GM18520 (cell line): ENCODE results near the gene BCR.
A peak's percentile ranks its signal among the peaks of the same experiment; 100 is the strongest.
"Not testable (repeated sequence)": the region's sequence is repeated elsewhere in the genome, so short reads cannot be mapped to it uniquely, and the experiment has no call there.

Source experiments
- ATAC-seq: cut with Tn5 transposase; IDR thresholded peaks from one replicate; pipeline ENCODE4 v1.9.1; 2021; ENCODE audit not compliant: unreplicated experiment

The BCR gene

GRCh38 chr22:23180301-23180892, at the start of gene BCR:
Gene BCR (plus strand): TSS chr22:23180509. CDS start chr22:23180961, 452 bp downstream.
- no peak for ATAC-seq

- ATAC-seq: no peak
Observed at GRCh38 chr22:23130697-23131096, 49.6 kb upstream of the BCR start.

GRCh38 chr22:23131931-23132330, 48.4 kb upstream of the BCR start:
- no peak for ATAC-seq

- ATAC-seq: no peak
Observed at GRCh38 chr22:23132376-23133091, 47.8 kb upstream of the BCR start.

DNA sequence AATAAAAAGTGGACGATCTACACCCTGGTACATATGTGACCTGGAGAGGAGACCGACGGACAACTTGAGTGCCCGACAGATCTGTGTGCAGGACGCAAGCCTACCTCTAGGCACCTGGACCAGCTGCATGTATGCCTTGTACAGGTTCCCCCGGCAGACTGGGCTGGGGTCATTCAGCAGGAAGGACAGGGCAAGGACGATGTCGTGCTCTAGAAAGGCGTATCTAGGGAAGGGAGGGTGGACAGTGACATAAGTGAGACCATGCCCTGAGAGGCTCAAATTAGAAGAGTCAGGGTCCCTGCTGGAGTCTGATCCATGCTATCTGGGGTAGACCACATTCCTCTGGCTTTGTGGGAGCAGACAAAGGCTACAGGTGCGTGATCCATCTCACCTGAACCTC, 46.4 kb upstream of the BCR start:
- ATAC-seq: no peak

GRCh38 chr22:23136991-23137390, 43.3 kb upstream of the BCR start:
- not testable (repeated sequence) for ATAC-seq

DNA sequence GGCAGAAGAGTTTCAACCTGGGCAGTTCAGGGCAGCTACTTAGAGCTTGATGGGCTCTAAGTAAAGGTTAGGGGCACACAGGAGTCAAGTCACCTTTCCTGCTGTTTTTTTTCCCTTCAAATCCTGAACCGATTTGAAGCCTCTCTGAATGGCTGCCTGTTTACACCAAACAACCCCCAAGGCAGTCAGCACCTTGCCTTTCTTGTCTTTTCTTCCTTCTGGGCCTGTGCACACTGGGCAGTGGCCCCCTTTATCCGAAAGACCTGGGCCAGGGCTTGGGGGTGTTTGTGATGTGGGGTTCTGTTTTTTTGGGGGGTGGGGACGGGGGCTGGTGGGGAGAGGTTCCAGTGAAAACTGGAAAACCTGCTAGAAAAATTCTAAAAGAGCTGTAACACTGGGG, 42.8 kb upstream of the BCR start:
- no peak for ATAC-seq

DNA sequence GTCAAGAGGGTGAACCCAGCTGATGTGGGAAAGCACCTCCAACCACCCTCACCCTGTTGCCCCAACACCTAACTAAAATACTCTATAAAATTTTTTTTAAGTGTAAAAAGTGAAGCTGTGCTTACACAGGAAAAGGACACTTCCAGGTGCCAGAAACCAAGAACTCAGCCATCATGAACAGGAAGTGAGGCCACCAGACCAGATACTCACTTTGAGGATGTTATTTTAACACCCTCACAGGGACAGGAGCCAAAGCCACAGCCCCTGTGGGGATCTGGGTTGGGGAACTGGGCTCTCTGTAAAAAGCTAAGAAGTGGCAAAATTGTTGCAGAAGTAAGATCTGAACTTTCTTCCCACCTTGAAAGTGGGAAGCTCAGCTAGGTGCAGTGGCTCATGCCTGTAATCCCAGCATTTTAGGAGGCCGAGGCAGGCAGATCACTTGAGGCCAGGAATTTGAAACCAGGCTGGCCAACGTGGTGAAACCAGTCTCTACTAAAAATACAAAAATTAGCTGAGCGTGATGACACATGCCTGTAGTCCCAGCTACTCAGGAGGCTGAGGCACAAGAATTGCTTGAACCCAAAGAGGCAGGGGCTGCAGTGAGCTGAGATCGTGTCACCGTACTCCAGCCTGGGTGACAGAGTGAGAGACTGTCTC, 42.3 kb upstream of the BCR start:
- ATAC-seq: peak; percentile 31

DNA sequence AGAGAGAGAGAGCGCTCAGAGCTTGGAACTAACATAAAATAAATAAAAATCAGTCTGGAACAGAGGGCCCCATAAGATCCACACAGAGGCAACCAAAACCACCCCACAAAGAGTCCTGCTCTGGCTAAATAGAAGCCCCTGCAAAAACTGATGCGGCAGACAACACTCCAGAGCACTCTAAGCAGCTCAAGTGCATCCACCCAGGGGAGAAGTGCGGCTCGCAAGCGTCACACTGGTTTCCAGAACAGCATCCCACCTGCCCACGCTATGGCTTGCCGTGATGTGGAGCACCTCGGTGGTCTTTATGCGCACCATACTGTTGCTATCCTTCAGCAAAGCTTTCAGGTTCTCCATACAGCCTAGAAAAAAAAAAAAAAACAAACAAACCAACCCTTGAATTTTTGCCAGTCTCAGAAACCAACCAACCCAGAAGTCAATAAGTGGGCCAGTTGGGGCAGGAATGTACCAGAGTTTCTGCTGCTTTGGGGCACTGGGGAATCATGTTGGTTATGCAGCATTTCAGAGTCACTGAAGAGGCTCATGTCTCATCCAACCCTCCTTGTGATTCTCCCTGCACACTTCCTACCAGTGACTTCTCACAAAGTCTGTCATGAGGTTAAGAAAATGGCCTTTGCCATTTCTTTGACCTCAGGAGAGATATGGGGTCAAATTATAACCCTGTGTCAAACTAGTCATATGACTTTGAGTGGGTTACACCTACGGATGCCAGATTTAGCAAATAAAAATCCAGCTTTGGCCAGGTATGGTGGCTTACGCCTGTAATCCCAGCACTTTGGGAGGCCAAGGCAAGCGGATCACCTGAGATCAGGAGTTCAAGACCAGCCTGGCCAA, 41.5 kb upstream of the BCR start:
- no peak for ATAC-seq

DNA sequence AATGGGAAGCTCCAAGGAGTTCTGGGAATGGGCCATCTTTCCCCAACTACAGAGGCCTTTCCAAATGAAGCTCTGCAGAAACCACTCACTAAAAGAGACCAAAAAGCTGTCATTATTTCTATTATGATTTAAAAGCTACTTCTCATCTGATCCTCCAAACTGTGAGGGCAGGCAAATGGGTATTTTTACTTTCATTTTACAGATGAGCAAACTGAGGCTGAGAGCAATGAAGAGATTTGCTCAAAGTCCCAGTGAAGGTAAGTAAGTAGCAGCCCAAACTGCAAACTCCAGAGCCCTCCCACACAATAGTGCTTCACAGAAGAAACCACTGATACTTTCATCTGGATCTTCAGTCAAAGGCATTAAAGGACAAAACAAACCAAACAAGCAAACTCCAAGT, 39.9 kb upstream of the BCR start:
- no peak for ATAC-seq

- no peak for ATAC-seq
Observed at GRCh38 chr22:23142546-23143105, 37.7 kb upstream of the BCR start.

DNA sequence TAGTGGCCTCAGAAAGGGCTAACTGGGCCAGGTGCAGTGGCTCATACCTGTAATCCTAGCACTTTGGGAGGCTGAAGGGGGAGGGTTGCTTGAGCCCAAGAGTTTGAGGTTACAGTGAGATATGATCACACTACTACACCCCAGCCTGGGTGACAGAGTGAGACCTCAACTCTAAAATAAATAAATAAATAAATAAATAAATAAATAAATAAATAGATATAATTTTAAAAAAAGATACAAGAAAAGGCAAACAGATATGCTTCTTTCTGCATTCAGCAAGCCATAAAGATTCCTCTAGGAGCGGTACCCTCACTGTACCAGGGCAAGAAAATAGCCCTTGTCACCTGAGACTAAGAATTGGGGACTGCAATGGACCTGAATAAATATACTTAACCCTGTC, 37.2 kb upstream of the BCR start:
- no peak for ATAC-seq

- no peak for ATAC-seq
Observed at GRCh38 chr22:23144432-23144831, 35.9 kb upstream of the BCR start.

GRCh38 chr22:23144932-23145877, 35.1 kb upstream of the BCR start, which contains the start of gene RAB36:
Gene RAB36 (plus strand): TSS chr22:23145477. CDS start chr22:23146617, 1,140 bp downstream.
- no peak for ATAC-seq

DNA sequence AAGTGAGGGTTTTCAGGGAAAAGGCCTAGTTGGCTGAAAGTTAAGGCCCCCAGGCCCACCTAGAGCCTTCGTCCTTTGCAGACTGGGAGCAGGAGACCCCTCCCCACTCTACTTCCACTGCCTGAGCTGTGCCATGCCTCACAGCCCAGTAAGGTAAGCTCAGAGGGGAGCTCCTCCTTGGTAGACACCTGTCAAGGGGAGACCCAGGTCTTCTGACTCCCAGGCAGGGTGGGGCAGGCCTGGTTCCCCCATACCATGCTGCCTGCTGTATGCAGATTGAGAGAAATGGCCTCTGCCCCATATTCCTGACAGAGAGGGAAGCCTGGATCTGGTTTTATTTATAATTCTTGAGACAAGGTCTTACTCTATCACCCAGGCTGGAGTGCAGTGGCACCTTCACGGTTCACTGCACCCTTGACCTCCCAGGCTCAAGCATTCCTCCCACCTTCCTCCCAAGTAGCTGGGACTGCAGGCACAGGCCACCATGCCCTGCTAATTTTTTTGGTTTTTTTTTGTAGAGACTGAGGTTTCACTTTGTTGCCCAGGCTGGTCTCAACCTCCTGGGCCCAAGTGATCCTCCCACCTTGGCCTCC, 34.3 kb upstream of the BCR start:
- ATAC-seq: no peak

DNA sequence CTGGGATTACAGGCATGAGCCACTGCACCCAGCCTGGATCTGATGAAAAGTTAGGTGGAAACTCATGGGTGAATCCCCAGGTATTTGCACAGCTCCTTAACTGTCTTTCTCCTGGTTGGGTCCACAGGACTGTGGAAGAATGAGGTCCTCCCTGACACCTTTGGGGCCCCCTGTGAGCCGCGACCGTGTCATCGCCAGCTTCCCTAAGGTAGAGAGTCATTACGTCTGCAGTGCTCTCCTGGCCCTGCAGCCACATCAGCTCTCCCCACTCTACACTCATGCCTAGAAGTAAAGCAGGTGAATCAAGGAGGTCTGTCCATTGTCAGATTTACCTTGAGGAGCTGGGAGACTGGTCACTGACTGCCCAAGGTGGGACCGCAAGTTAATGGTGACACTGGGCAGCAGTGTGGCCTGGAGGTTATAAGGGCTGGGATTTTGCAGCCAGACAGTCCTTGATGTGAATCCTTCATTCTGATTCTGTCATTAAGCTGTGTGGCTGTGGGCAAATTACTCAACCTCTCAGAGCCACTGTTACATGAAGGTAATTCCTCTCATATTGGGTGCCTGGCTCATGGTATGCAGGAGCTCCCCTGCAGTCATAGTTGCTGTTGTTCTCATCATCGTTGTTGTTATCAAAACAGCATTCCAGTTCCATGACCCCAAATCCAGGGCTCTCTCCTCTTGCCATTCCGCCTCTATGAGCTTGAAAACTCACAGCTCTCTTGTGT, 33.7 kb upstream of the BCR start:
- ATAC-seq: no peak

GRCh38 chr22:23147617-23148387, 32.5 kb upstream of the BCR start:
- no peak for ATAC-seq

GRCh38 chr22:23149743-23150238, 30.5 kb upstream of the BCR start:
- no peak for ATAC-seq
